ENCODE data around the gene MLLT10.

MLLT10 gene

DNA sequence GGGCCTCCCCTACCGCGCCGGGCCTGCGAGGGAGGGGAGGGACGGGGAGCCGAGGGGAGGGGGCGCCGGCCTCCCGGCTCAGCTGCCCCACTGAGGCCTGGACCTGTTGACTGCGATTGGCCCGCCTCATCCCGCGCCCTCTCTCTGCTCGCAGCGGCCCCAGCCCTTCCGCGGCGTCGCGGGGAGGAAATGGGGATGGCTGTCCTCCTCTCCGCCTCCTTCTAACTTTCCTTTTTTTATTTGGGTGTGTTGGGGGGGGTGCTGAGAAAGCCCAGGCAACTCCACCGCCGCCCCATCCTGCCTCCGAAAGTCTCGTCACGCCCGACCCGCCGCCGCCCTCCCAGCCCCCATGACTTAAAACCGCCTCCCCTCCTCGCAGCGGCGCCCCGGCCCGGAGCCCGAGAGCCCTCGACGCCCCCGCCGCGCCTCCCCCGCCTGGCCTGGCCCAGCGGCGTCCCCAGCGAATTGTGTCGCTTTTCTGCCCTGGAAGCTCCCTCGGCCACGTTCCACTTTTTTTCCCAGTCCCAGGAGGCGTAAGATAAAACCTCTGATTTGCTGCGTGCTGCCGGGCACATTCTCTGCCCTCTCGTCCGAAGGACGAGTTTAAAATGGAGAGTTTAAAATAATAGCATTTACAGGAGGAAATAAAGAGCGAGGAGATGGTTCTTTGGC, 7.7 kb upstream of the MLLT10 start:
- DNase-seq (ENCODE audit: insufficient read length) (peak; percentile 38), FAIRE-seq (peak; percentile 91)
- TF ChIP-seq TAF1 (IDR thresholded peaks at IDR 0.05; ENCODE audit: borderline replicate concordance, low read depth, low read length) (no peak), POLR2A (IDR thresholded peaks at IDR 0.05; ENCODE audit: low read depth, low read length) (no peak), POLR2AphosphoS5 (IDR thresholded peaks at IDR 0.05; ENCODE audit: low read depth, low read length) (no peak)

- peak; percentile 86 for FAIRE-seq
- TF ChIP-seq TAF1 (IDR thresholded peaks at IDR 0.05; ENCODE audit: borderline replicate concordance, low read depth, low read length): no peak
- TF ChIP-seq POLR2AphosphoS5 (IDR thresholded peaks at IDR 0.05; ENCODE audit: low read depth, low read length): no peak
- TF ChIP-seq POLR2A (IDR thresholded peaks at IDR 0.05; ENCODE audit: low read depth, low read length): no peak
- DNase-seq (ENCODE audit: insufficient read length): peak; percentile 39
Measured at GRCh38 chr10:21526860-21527597, 7.0 kb upstream of the MLLT10 start.

DNA sequence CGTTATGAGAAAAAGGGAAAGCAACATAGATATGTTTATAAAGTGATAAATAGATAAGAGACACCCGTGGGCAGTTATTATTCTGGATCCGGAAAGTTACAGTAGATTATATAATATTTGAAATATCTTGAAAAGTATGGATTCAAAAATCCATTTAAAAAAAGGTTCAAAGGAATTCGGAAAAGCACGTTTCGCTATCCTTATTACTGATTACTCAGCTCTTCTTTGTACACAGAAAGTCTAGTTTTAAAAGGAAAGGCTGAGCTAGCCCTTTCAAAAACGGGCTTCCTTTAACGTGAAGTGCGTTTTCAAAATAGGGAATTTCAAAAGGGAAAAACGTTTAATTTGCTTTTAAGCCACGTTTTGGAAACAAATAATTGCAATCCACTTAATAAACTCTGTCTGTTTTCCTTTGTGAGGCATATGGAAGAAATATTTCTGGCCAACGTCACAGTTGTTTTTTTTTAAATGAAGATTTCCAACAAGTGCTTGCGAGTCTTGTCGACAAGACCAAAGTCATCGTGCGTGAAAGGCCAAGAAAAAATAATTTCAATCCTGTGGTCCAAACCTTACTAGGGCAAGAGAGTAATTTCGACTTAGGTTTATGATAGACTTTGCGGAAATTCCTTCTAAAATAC, 6.3 kb upstream of the MLLT10 start:
- TF ChIP-seq POLR2A (IDR thresholded peaks at IDR 0.05; ENCODE audit: low read depth, low read length) (no peak), POLR2AphosphoS5 (IDR thresholded peaks at IDR 0.05; ENCODE audit: low read depth, low read length) (no peak), TAF1 (IDR thresholded peaks at IDR 0.05; ENCODE audit: borderline replicate concordance, low read depth, low read length) (no peak)
- FAIRE-seq (peak; percentile 33), DNase-seq (ENCODE audit: insufficient read length) (no peak)

DNA sequence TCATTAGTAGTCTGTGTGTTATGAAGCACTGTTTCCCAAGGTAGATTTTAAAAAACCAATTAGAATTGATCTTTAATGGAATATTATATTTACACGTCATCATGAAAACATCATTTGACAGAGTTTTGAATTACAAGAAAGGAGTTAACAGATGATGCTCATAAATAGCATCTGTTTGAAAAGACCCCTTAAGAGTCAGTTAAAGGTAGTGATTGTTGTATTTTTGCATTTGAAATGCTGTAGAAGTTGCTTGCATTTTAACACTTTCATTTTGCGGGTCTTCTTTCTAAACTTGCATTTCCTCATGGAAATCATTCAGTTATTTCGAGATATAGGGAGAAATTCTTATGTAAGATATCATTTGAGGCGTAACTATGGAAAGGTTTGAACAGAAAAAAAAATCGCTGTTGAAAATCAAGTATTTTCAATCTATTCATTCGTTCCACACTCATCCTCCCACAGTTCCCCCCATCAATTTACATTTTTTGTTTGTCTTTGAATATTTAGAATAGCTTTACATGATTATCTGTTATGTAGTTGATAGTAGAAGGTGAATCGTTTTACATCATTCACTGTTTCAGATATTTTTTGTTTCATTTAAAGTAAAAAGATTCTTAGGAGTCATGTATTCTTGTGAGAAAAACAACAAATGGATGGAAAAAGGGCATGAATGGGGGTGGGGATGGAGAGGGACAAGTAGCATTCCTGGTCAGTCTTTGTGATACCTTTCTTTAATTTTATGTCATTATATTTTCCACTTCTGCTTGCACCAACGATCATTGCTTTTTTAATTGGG, 5.6 kb upstream of the MLLT10 start:
- no peak for FAIRE-seq
- no peak for DNase-seq (ENCODE audit: insufficient read length)

DNA sequence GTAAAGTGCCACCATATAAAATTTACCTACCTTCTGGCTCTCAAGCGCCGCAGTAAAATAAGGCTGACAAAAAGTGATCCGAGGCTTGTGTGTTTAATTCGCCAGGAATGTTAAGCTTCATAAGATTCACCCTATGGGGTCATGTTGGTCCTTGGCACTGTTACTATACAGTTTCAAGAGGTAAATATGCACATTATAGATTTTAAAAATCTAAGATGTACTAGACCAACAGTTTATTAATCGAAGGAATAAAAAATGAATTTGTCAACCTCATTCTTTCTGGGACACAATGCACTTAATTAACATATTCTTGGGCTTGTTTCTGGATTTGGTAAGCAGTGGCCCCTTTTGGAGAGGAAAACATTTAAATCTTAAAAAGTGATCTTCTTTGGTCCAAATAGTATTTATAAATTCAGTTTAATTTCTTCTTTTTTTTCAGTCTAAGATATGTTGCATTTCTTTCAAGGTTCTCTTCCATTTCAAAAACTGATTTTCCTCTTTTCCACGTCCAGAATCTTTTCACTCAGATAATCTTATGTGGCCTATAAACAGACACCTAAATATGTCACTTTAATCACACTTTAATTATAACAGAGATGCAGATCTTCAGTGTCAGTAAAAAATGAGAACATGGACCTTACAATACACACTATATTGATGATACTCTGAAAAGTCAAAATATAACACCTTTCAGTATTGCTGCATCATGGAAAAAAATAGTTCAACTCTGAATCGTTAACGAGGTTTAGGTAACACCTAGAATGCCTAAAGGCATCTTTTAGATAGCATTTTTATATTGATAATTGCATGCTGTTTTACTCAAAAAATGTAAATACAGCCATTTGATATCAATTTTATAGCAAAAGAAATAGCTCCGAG, 4.8 kb upstream of the MLLT10 start:
- TF ChIP-seq POLR2AphosphoS5 (IDR thresholded peaks at IDR 0.05; ENCODE audit: low read depth, low read length) (no peak), POLR2A (IDR thresholded peaks at IDR 0.05; ENCODE audit: low read depth, low read length) (no peak), TAF1 (IDR thresholded peaks at IDR 0.05; ENCODE audit: borderline replicate concordance, low read depth, low read length) (no peak)
- FAIRE-seq: peak; percentile 38
- no peak for DNase-seq (ENCODE audit: insufficient read length)

More for the DNA sequence above, 5.6 kb upstream of the MLLT10 start:
- TF ChIP-seq POLR2AphosphoS5 (IDR thresholded peaks at IDR 0.05; ENCODE audit: low read depth, low read length) (no peak), POLR2A (IDR thresholded peaks at IDR 0.05; ENCODE audit: low read depth, low read length) (no peak), TAF1 (IDR thresholded peaks at IDR 0.05; ENCODE audit: borderline replicate concordance, low read depth, low read length) (no peak)

DNA sequence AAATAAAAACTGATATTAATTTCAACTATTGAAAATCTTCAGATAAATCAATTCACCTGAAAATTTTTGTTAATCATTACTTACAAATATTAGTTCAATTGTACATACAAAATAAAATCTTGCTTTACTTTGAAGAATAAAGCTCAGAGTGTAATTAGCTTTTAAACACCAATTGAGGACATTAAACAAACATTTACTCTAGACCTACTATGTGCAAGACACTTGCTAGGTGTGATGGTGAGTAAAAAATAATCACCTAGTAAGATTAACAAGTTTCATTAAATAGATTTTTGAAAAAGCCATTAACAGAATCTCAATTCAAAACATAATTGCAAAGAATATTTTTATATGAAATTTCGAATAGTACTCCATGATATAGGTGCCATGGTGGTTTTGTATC, 3.9 kb upstream of the MLLT10 start:
- FAIRE-seq: no peak
- TF ChIP-seq TAF1 (IDR thresholded peaks at IDR 0.05; ENCODE audit: borderline replicate concordance, low read depth, low read length): no peak
- no peak for TF ChIP-seq POLR2A (IDR thresholded peaks at IDR 0.05; ENCODE audit: low read depth, low read length)
- no peak for TF ChIP-seq POLR2AphosphoS5 (IDR thresholded peaks at IDR 0.05; ENCODE audit: low read depth, low read length)
- no peak for DNase-seq (ENCODE audit: insufficient read length)

DNA sequence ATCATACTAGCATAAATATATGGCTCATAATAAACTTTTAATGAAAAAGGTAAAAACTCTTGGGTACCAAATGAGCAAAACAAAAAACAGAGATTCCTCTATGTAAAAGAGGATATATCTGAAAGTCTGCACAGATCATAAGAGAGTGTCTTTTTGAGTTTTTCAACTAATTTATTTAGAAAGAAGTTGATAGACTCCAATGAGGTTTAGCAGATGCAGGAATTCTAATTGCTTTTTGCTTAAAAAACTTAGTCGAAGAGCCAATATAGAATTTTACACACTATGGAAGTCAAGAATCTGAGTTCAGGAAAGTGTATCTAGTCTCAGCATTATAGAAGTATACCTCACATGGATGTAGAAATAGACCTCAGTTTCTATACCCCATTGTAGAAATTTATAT, 3.4 kb upstream of the MLLT10 start:
- TF ChIP-seq TAF1 (IDR thresholded peaks at IDR 0.05; ENCODE audit: borderline replicate concordance, low read depth, low read length) (no peak), POLR2AphosphoS5 (IDR thresholded peaks at IDR 0.05; ENCODE audit: low read depth, low read length) (no peak), POLR2A (IDR thresholded peaks at IDR 0.05; ENCODE audit: low read depth, low read length) (no peak)
- DNase-seq (ENCODE audit: insufficient read length): no peak
- FAIRE-seq: no peak

- no peak for FAIRE-seq
- no peak for DNase-seq (ENCODE audit: insufficient read length)
- TF ChIP-seq POLR2AphosphoS5 (IDR thresholded peaks at IDR 0.05; ENCODE audit: low read depth, low read length): no peak
- TF ChIP-seq POLR2A (IDR thresholded peaks at IDR 0.05; ENCODE audit: low read depth, low read length): no peak
- no peak for TF ChIP-seq TAF1 (IDR thresholded peaks at IDR 0.05; ENCODE audit: borderline replicate concordance, low read depth, low read length)
Measured at GRCh38 chr10:21531164-21531563, 2.9 kb upstream of the MLLT10 start.

DNA sequence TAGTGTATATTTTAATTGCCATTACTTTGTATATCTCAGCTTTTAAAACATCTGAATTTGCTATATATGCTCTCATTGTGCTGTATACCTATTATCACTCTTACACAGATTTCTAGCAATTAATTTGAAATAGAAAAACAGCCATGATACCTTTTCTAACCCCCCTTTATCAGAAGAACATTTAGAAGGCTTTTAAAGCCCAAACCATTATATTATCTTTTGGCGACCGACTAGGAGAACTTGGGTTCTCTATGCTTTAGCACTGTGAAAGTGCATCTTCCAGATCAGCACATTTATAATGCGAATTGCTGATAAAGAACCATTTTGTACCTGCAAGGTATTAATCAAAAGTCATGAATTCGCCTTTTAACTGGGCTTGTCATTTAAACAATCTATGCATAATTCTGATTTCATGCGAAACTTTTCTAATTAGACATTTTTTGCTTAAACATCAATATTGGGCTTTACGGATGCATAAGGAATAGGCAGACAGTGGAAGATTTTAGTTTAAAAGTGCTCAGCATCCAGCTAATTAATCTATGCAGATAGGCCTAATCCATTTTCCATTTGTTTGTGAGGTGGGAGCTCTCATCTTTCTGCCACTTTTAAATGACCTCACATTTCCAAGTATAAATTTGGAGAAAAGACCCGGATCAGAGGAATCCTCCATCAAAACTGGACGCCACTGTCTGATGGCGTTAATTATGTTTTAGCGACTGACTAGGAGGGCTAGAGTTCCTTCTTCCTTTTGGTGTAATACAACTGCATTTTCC, 1.2 kb upstream of the MLLT10 start:
- DNase-seq (ENCODE audit: insufficient read length) (no peak), FAIRE-seq (peak; percentile 60)
- TF ChIP-seq POLR2A (IDR thresholded peaks at IDR 0.05; ENCODE audit: low read depth, low read length) (no peak), TAF1 (IDR thresholded peaks at IDR 0.05; ENCODE audit: borderline replicate concordance, low read depth, low read length) (no peak), POLR2AphosphoS5 (IDR thresholded peaks at IDR 0.05; ENCODE audit: low read depth, low read length) (no peak)

GRCh38 chr10:21534280-21534586, 201 bp downstream of the MLLT10 start:
- TF ChIP-seq POLR2AphosphoS5 (IDR thresholded peaks at IDR 0.05; ENCODE audit: low read depth, low read length) (no peak), POLR2A (IDR thresholded peaks at IDR 0.05; ENCODE audit: low read depth, low read length) (no peak), TAF1 (IDR thresholded peaks at IDR 0.05; ENCODE audit: borderline replicate concordance, low read depth, low read length) (no peak)
- DNase-seq (ENCODE audit: insufficient read length) (no peak), FAIRE-seq (no peak)
